ENCODE data around the gene RGMB.

RGMB gene

DNA sequence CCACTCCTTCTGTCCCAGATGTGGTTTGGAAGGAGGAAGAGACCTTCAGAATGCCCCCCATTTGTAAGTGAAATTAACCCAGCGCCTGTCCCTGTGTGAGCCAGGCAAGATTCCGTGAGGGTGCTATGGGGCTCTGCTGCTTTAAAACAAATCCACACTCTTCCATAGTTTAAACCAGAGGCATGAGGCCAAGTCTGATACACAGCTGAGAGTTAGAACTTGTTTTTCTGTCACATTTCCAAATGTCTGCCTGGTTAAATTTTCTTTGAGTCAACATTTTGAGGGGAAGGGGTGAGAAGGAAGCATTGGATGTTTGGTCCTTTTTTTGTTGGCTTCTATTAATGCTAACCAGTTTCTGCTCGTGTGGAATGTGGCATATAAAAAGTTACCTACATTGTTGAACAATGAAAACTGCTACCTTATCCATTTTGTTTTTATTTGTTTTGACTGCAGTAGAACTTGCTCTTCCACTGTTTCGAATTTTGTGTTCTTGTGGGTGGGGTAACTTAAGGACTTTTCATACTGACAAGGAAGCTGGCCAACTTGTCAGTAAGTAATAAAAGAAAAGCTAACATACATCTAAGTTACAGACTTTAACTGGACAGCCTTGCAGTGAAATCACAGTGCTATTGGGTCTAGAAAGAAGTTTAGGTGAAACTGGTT lies 12.9 kb downstream of the RGMB start:
- DNase-seq = no peak

GRCh38 chr5:98787131-98787719 lies 13.8 kb downstream of the RGMB start:
- DNase-seq = no peak

GRCh38 chr5:98789029-98789428 lies 15.6 kb downstream of the RGMB start:
- DNase-seq = no peak

GRCh38 chr5:98791001-98791519 lies 17.6 kb downstream of the RGMB start:
- DNase-seq = no peak

DNA sequence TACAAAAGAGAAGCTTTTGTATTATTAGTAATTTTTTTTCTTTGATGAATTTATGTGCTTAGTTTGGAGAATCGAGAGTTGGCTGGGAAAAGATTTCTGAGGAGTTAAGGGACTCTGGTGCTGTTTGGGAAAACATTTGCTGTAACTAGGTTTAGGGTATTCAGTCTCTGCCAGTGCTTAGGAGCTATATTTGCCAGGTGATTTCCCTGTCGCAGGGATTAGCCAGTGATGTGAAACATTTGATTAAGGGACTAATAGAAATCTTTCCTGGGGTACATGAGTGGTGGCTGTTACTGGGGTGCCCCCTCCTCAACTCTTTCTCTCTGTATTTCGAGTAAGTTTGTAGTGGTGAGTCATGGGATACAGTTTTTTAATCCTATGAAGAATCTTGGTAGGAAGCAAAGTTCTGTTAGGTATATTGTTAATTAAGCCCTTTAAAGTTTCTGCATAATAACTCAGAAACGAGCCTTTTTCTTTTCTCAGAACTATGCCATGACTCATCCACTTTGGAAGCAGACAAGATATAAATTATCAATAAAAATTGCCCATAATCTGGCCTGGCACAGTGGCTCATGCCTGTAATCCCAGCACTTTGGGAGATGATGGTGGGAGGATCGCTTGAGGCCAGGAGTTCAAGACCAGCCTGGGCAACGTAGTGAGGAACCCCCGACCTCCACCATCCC lies 18.6 kb downstream of the RGMB start:
- DNase-seq = no peak

DNA sequence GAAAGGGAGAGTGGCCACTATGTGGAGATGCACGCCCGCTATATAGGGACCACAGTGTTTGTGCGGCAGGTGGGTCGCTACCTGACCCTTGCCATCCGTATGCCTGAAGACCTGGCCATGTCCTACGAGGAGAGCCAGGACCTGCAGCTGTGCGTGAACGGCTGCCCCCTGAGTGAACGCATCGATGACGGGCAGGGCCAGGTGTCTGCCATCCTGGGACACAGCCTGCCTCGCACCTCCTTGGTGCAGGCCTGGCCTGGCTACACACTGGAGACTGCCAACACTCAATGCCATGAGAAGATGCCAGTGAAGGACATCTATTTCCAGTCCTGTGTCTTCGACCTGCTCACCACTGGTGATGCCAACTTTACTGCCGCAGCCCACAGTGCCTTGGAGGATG lies 19.8 kb downstream of the RGMB start:
- DNase-seq = no peak

GRCh38 chr5:98794001-98794400 lies 20.5 kb downstream of the RGMB start:
- no peak for DNase-seq

- no peak for DNase-seq
These were observed 21.1 kb downstream of the RGMB start for GRCh38 chr5:98794414-98795080.

- DNase-seq = no peak
These were observed 21.8 kb downstream of the RGMB start for GRCh38 chr5:98795243-98795642.

DNA sequence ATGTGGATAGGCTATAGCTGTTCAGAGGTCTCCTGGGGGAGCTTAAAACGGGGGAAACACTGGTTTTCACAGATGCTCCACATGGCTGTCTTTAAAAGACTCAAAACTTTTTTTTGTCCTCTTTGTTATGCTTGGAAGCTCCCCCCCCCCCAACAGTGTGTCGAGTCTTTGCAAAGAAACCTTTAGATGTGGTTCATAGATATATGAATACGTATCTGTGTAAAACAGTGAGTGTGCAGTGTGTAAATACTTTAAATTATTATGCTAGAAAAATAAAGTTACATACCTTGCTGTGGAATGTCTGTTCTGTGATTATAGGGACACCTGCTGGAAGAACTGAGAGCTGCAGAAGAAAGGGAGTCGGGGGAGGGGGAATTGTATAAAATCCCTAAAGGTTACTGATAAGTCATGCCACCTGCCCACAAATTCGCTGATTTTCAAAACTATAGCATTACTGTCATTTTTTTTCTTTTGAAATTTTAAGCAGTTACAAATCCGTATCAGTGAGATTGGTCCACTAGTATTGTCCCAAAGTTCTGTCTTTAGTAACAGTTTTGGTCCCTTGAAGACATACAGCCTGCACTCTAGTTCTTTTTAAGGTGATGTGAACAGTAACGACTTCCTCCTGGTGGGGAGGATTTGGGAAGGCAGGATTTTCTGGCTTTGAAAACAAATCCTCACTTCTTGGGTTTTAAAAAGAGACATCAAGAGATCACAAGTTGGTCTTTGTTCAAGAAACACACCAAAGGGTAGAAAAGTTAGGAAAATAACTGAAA lies 22.9 kb downstream of the RGMB start:
- DNase-seq = peak; percentile 39 to 48 (median 40)

- no peak for DNase-seq
These were observed 24.9 kb downstream of the RGMB start for GRCh38 chr5:98798371-98798770.

- DNase-seq = no peak
These were observed 25.4 kb downstream of the RGMB start for GRCh38 chr5:98798847-98799246.

- no peak for DNase-seq
These were observed 30.6 kb downstream of the RGMB start for GRCh38 chr5:98804066-98804465.

DNA sequence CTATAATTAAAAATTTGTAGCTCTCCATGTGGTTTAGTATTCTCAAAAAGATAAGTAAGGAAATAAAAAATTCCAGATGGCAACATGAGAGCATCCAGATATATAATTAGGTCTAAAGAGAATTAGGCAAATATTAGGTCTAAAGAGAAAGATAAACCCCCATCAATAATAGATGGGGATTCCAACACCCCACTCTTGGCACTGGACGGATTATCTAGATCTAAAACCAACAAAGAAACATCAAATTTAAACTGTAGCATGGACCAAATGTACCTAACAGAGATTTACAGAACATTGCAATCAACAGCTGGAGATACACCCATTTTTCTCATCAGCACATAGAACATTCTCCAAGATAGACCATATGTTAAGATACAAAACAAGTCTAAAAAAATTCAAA lies 31.6 kb downstream of the RGMB start:
- no peak for DNase-seq

DNA sequence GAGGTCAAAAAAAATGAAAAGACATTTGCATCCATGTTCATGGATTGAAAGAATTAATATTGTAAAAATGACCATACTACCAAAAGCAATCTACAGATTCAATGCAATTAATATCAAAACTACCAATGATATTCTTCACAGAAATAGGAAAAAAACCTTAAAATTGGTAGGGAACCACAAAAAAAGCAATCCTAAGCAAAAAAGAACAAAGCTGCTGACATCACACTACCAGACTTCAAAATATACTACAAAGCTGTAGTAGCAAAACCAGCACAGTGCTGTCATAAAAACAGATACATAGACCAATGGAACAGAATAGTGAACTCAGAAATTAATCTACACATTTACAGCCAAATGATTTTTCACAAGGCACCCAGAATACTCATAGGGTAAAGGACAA lies 34.3 kb downstream of the RGMB start:
- no peak for DNase-seq

DNA sequence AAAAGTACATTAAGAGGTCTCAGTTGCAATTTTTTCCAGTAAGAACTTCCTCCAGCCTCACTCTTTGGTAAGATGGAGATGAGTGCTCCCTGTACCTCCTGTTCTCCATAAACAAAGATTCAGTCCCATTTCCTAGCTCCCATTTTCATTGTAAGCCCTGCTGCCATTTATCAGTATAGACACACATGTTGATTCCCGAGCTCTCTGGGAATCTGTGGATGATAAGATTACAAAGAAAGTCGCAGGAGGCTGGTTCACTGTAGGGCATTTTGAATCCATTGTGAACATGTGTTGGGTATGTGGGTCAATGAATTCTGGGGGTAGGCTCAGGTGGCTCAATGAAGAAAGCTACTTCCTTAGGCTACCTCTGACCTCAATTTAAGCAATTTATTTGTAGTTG lies 36.7 kb downstream of the RGMB start:
- no peak for DNase-seq

DNA sequence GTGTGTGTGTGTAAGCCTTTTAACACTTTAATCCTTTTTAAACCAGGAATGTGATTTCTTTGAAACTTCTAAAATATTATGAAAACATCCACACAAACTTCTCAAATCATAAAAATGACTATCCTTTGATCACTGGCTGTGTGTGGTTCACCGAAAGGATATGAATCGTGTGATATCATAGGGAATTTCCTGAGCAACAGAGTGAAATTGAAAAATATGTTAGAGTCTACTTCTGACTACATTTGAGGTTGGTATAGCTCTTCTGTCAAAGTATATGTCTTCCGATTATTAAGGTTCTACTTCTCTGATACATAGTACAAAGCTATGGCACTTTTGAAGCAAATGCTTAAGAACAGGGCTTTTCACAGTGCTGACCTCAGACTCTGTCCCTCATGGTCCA lies 40.3 kb downstream of the RGMB start:
- DNase-seq = no peak

GRCh38 chr5:98816582-98817222 lies 43.2 kb downstream of the RGMB start:
- no peak for DNase-seq

GRCh38 chr5:98825582-98826375 lies 52.3 kb downstream of the RGMB start:
- no peak for DNase-seq

DNA sequence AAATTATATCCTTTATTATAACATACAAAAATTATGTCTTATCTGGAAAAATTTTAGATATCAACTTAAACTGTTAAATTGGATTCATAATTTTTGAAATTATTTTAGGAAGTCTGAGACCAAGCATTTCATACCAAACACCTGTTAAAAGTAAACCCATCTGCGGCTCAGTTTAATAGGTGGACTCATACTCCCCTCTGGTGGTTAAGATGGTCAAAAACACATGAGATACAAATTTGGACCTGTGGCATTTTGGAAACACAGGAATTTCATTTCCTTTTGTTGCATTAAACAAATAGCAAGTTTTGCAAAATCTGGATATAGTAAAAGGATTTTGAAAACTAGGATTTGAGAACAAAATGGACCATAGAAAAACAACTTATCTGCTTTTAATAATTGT lies 53.7 kb downstream of the RGMB start:
- DNase-seq = peak in 2 of 4 experiments; percentile 3 to 5

GRCh38 chr5:98827588-98828284 lies 54.3 kb downstream of the RGMB start:
- no peak for DNase-seq

All from suppressor macrophage (primary cell).